OCI-LY1 (cell line): ENCODE measurements around the gene SLC35A3.

ENCODE experiments used
- H2AFZ ChIP-seq: fragments of 200-600 bp; sonication (generic), shearing (Covaris generic); 2 replicates; pipeline ENCODE4 v1.6.0; 2014; ENCODE audit warnings: antibody characterized with exemption, mild to moderate bottlenecking, low read length
- H3F3A ChIP-seq: fragments of 200-600 bp; sonication (generic), shearing (Covaris generic); 2 replicates; pipeline ENCODE4 v1.6.0; 2014; ENCODE audit warnings: mild to moderate bottlenecking, antibody characterized with exemption, low read length, moderate library complexity; ENCODE audit not compliant: insufficient read depth
- H3K27ac ChIP-seq: fragments of 200-600 bp; sonication (generic); 2 replicates; pipeline ENCODE4 v1.5.1; 2014; ENCODE audit warnings: low read length, mixed run types, mild to moderate bottlenecking, low read depth; ENCODE audit not compliant: poor library complexity, severe bottlenecking
- H3K27me3 ChIP-seq: fragments of 200-600 bp; sonication (generic); 2 replicates; pipeline ENCODE4 v1.6.0; 2014; ENCODE audit warnings: antibody characterized with exemption, mild to moderate bottlenecking, low read length, moderate library complexity; ENCODE audit not compliant: insufficient read depth
- H3K36me3 ChIP-seq: fragments of 200-600 bp; sonication (generic); 2 replicates; pipeline ENCODE4 v1.6.1; 2014; ENCODE audit warnings: mild to moderate bottlenecking, antibody characterized with exemption, low read length, moderate library complexity, mixed read lengths; ENCODE audit not compliant: insufficient read depth
- H3K4me1 ChIP-seq: fragments of 200-600 bp; sonication (generic); 2 replicates; pipeline ENCODE4 v1.5.1; 2014; ENCODE audit warnings: mild to moderate bottlenecking, low read length, moderate library complexity; ENCODE audit not compliant: insufficient read depth, severe bottlenecking
- H3K4me2 ChIP-seq: fragments of 200-600 bp; sonication (generic), shearing (Covaris generic); 2 replicates; pipeline ENCODE4 v1.6.1; 2014; ENCODE audit warnings: low read length
- H3K4me3 ChIP-seq: fragments of 200-600 bp; sonication (generic); 2 replicates; pipeline ENCODE4 v1.5.1; 2014; ENCODE audit warnings: low read length, low read depth, mild to moderate bottlenecking, mixed read lengths; ENCODE audit not compliant: poor library complexity, severe bottlenecking
- H3K79me2 ChIP-seq: fragments of 200-600 bp; shearing (Covaris generic); 2 replicates; pipeline ENCODE4 v1.6.1; 2016; ENCODE audit warnings: mixed run types, low read length, mixed read lengths; ENCODE audit not compliant: insufficient read depth
- H3K9ac ChIP-seq: fragments of 200-600 bp; sonication (generic), shearing (Covaris generic); 2 replicates; pipeline ENCODE4 v1.6.1; 2014; ENCODE audit warnings: mild to moderate bottlenecking, low read length, mixed read lengths
- H3K9me2 ChIP-seq: fragments of 200-600 bp; sonication (generic), shearing (Covaris generic); 2 replicates; pipeline ENCODE4 v1.6.1; 2014; ENCODE audit warnings: low read depth, mild to moderate bottlenecking, low read length, mixed read lengths
- H3K9me3 ChIP-seq: fragments of 200-600 bp; shearing (Covaris generic); 2 replicates; pipeline ENCODE4 v1.6.1; 2014; ENCODE audit warnings: low read length, mixed read lengths
- H4K20me1 ChIP-seq: fragments of 200-600 bp; sonication (generic), shearing (Covaris generic); 2 replicates; pipeline ENCODE4 v1.6.0; 2016; ENCODE audit warnings: mild to moderate bottlenecking, low read length; ENCODE audit not compliant: insufficient read depth
- CTCF ChIP-seq: fragments of 200-600 bp; sonication (generic), shearing (Covaris generic); IDR thresholded peaks from 2 replicates; pipeline ENCODE4 v1.5.1; 2017; ENCODE audit warnings: mild to moderate bottlenecking, antibody characterized with exemption, low read length, moderate library complexity, mixed read lengths
- EZH2 ChIP-seq: fragments of 200-600 bp; sonication (generic), shearing (Covaris generic); IDR thresholded peaks from 2 replicates; pipeline ENCODE4 v1.8.0; 2017; ENCODE audit warnings: borderline replicate concordance, mixed run types, mild to moderate bottlenecking, antibody characterized with exemption, low read length, moderate library complexity, mixed read lengths

The SLC35A3 gene

GRCh38 chr1:99978218-99978617 is 8.4 kb downstream of the SLC35A3 start:
- Histone ChIP-seq H3K79me2 (peaks cover 11% of the 10 kb centered on the region), H3K27ac (no peak overlapping the region), H4K20me1 (no peaks in the 10 kb centered on the region), H3K36me3 (peaks cover 14% of the 10 kb centered on the region; the same call in 1 of the 2 replicates), H3K9me2 (no peaks in the 10 kb centered on the region), H3K4me1 (no peaks in the 10 kb centered on the region), H3K9ac (no peak overlapping the region), H2AFZ (no peak overlapping the region), H3K4me2 (no peak overlapping the region), H3K9me3 (no peaks in the 10 kb centered on the region), H3F3A (no peaks in the 10 kb centered on the region), H3K4me3 (no peak overlapping the region), H3K27me3 (no peaks in the 10 kb centered on the region)
- no peak for TF ChIP-seq CTCF
- TF ChIP-seq EZH2, result no peak

- Histone ChIP-seq H3F3A (no peaks in the 10 kb centered on the region), H3K4me2 (no peak overlapping the region), H3K79me2 (peaks cover 9% of the 10 kb centered on the region; the same call in 1 of the 2 replicates), H3K9me3 (no peaks in the 10 kb centered on the region), H4K20me1 (no peaks in the 10 kb centered on the region), H3K4me3 (no peak overlapping the region), H3K9ac (no peak overlapping the region), H3K9me2 (no peaks in the 10 kb centered on the region), H3K27ac (no peak overlapping the region), H3K36me3 (peaks cover 14% of the 10 kb centered on the region; the same call in 1 of the 2 replicates), H3K4me1 (no peaks in the 10 kb centered on the region), H3K27me3 (no peaks in the 10 kb centered on the region), H2AFZ (no peak overlapping the region)
- TF ChIP-seq CTCF (no peak), EZH2 (no peak)
These were observed 9.3 kb downstream of the SLC35A3 start for GRCh38 chr1:99979091-99979490.

- Histone ChIP-seq H3K27me3 (no peaks in the 10 kb centered on the region), H3K27ac (no peak overlapping the region), H2AFZ (no peak overlapping the region), H3K9me2 (no peaks in the 10 kb centered on the region), H3F3A (no peaks in the 10 kb centered on the region), H3K4me2 (no peak overlapping the region), H3K9me3 (no peaks in the 10 kb centered on the region), H3K4me3 (no peak overlapping the region), H3K36me3 (peaks cover 9% of the 10 kb centered on the region; the same call in 1 of the 2 replicates), H4K20me1 (no peaks in the 10 kb centered on the region), H3K9ac (no peak overlapping the region), H3K4me1 (no peaks in the 10 kb centered on the region), H3K79me2 (peaks cover 9% of the 10 kb centered on the region; the same call in 1 of the 2 replicates)
- TF ChIP-seq EZH2, result no peak
- TF ChIP-seq CTCF, result no peak
These were observed 11.1 kb downstream of the SLC35A3 start for GRCh38 chr1:99980928-99981327.
